Hypothalamus (tissue), 51 donors: ENCODE data around the gene BABAM2.

Experiments used
- DNase-seq, 51 donors: peaks; one replicate each; lab custom pipeline; 2025; lab: John Stamatoyannopoulos, UW

The BABAM2 gene

GRCh38 chr2:28287256-28287915 lies 396.9 kb downstream of the BABAM2 start:
- no peak for DNase-seq

GRCh38 chr2:28288620-28289019 lies 398.1 kb downstream of the BABAM2 start:
- no peak for DNase-seq

- no peak for DNase-seq
Observed at GRCh38 chr2:28291811-28292440, 401.4 kb downstream of the BABAM2 start.

GRCh38 chr2:28292491-28292890 lies 402.0 kb downstream of the BABAM2 start:
- DNase-seq = no peak

GRCh38 chr2:28293416-28293815 lies 402.9 kb downstream of the BABAM2 start:
- no peak for DNase-seq

- DNase-seq = no peak
Observed at GRCh38 chr2:28294451-28294850, 403.9 kb downstream of the BABAM2 start.

GRCh38 chr2:28296243-28296642 lies 405.7 kb downstream of the BABAM2 start:
- no peak for DNase-seq

- DNase-seq = no peak
Observed at GRCh38 chr2:28296904-28297303, 406.4 kb downstream of the BABAM2 start.

GRCh38 chr2:28297531-28297930 lies 407.0 kb downstream of the BABAM2 start:
- DNase-seq = no peak

GRCh38 chr2:28298406-28298805 lies 407.9 kb downstream of the BABAM2 start:
- no peak for DNase-seq

- no peak for DNase-seq
Observed at GRCh38 chr2:28300485-28301341, 410.2 kb downstream of the BABAM2 start.

GRCh38 chr2:28305202-28305601 lies 414.7 kb downstream of the BABAM2 start:
- DNase-seq = no peak

- peak in 4 of 51 donors; percentile 13 to 23 (median 16) for DNase-seq
Observed at GRCh38 chr2:28310107-28310506, 419.6 kb downstream of the BABAM2 start.

- no peak for DNase-seq
Observed at GRCh38 chr2:28311660-28312249, 421.2 kb downstream of the BABAM2 start.

- DNase-seq = no peak
Observed at GRCh38 chr2:28312307-28313219, 422.0 kb downstream of the BABAM2 start.

GRCh38 chr2:28313220-28313784 lies 422.8 kb downstream of the BABAM2 start:
- DNase-seq = no peak

- no peak for DNase-seq
Observed at GRCh38 chr2:28314968-28315367, 424.4 kb downstream of the BABAM2 start.

- DNase-seq = no peak
Observed at GRCh38 chr2:28316546-28317335, 426.2 kb downstream of the BABAM2 start.

GRCh38 chr2:28317390-28317789 lies 426.9 kb downstream of the BABAM2 start:
- DNase-seq = no peak
